ENCODE results near the gene KCNA5.

KCNA5 gene

GRCh38 chr12:5027046-5027821 is 16.4 kb upstream of the KCNA5 start:
- no peaks in the 10 kb centered on the region for H3K79me1 ChIP-seq (ENCODE audit: low read depth, low read length)
- no peak overlapping the region for H3K23ac ChIP-seq (ENCODE audit: low read depth, low read length, poor library complexity)
- no peak overlapping the region for H2BK120ac ChIP-seq (ENCODE audit: low read depth, low read length)
- no peak overlapping the region for H3K14ac ChIP-seq (ENCODE audit: low read length)
- no peak for DNase-seq (ENCODE audit: low spot score)
- no peak overlapping the region for H2AFZ ChIP-seq (ENCODE audit: low read length)
- no peak overlapping the region for H4K8ac ChIP-seq (ENCODE audit: low read depth, low read length)
- no peak overlapping the region for H2BK15ac ChIP-seq (ENCODE audit: low read length)
- H3K27ac ChIP-seq (replicated peaks; ENCODE audit: low read length), result no peak overlapping the region
- no peaks in the 10 kb centered on the region for H3K36me3 ChIP-seq (replicated peaks in 1 of 2; ENCODE audit: control insufficient read depth in 2 of 2, insufficient read depth in 2 of 2, low read length in 2 of 2)
- H3K4ac ChIP-seq (ENCODE audit: low read length), result no peak overlapping the region
- H3K4me2 ChIP-seq (ENCODE audit: insufficient read depth, low read length, poor library complexity, severe bottlenecking), result no peak overlapping the region
- H3K9me3 ChIP-seq (replicated peaks in 1 of 2; ENCODE audit: control insufficient read depth in 2 of 2, insufficient read depth in 1 of 2, low read depth in 1 of 2, low read length in 2 of 2), result no peaks in the 10 kb centered on the region
- no peak overlapping the region for H2BK5ac ChIP-seq (ENCODE audit: low read length)
- H3K4me1 ChIP-seq (ENCODE audit: control insufficient read depth in 2 of 2, insufficient read depth in 1 of 2, low read depth in 1 of 2, low read length in 2 of 2), result peaks cover 0 to 9% of the 10 kb centered on the region in 2 donors
- H2BK12ac ChIP-seq (ENCODE audit: low read length), result no peak overlapping the region
- no peak overlapping the region for H3K9ac ChIP-seq (ENCODE audit: low read depth, low read length, poor library complexity)
- no peaks in the 10 kb centered on the region for H3K27me3 ChIP-seq (ENCODE audit: control insufficient read depth in 3 of 3, insufficient read depth in 3 of 3, low read depth in 1 of 3, low read length in 3 of 3)
- no peak overlapping the region for H3K4me3 ChIP-seq (ENCODE audit: low read length in 2 of 2)
- WGBS, 2 donors (ENCODE audit: extremely low coverage in 2 of 2, insufficient read length in 2 of 2, insufficient replicate concordance in 1 of 2), result no CpG with 5 or more reads among the region's 4 CpGs
- no peak overlapping the region for H2AK5ac ChIP-seq (ENCODE audit: low read depth, low read length)
- no peak overlapping the region for H3K18ac ChIP-seq (ENCODE audit: low read length)
- no peak overlapping the region for H4K91ac ChIP-seq (ENCODE audit: low read depth, low read length, poor library complexity)

GRCh38 chr12:5030066-5030465 is 13.6 kb upstream of the KCNA5 start:
- Histone ChIP-seq H3K4me3 (ENCODE audit: low read length in 2 of 2) (no peak overlapping the region), H2BK120ac (ENCODE audit: low read depth, low read length) (no peak overlapping the region), H2AFZ (ENCODE audit: low read length) (no peak overlapping the region), H2BK12ac (ENCODE audit: low read length) (no peak overlapping the region), H4K91ac (ENCODE audit: low read depth, low read length, poor library complexity) (no peak overlapping the region), H3K4me2 (ENCODE audit: insufficient read depth, low read length, poor library complexity, severe bottlenecking) (no peak overlapping the region), H3K4ac (ENCODE audit: low read length) (no peak overlapping the region), H2BK15ac (ENCODE audit: low read length) (no peak overlapping the region), H3K9ac (ENCODE audit: low read depth, low read length, poor library complexity) (no peak overlapping the region), H3K36me3 (replicated peaks in 1 of 2; ENCODE audit: control insufficient read depth in 2 of 2, insufficient read depth in 2 of 2, low read length in 2 of 2) (no peaks in the 10 kb centered on the region), H3K14ac (ENCODE audit: low read length) (no peak overlapping the region), H3K9me3 (replicated peaks in 1 of 2; ENCODE audit: control insufficient read depth in 2 of 2, insufficient read depth in 1 of 2, low read depth in 1 of 2, low read length in 2 of 2) (no peaks in the 10 kb centered on the region), H3K27me3 (ENCODE audit: control insufficient read depth in 3 of 3, insufficient read depth in 3 of 3, low read depth in 1 of 3, low read length in 3 of 3) (no peaks in the 10 kb centered on the region), H3K18ac (ENCODE audit: low read length) (no peak overlapping the region), H3K4me1 (ENCODE audit: control insufficient read depth in 2 of 2, insufficient read depth in 1 of 2, low read depth in 1 of 2, low read length in 2 of 2) (peaks cover 0 to 9% of the 10 kb centered on the region in 2 donors), H2BK5ac (ENCODE audit: low read length) (no peak overlapping the region), H3K79me1 (ENCODE audit: low read depth, low read length) (no peaks in the 10 kb centered on the region), H3K23ac (ENCODE audit: low read depth, low read length, poor library complexity) (no peak overlapping the region), H2AK5ac (ENCODE audit: low read depth, low read length) (no peak overlapping the region), H3K27ac (replicated peaks; ENCODE audit: low read length) (no peak overlapping the region), H4K8ac (ENCODE audit: low read depth, low read length) (no peak overlapping the region)
- no peak for DNase-seq (ENCODE audit: low spot score)

- Histone ChIP-seq H2BK120ac (ENCODE audit: low read depth, low read length) (no peak overlapping the region), H3K14ac (ENCODE audit: low read length) (no peak overlapping the region), H4K91ac (ENCODE audit: low read depth, low read length, poor library complexity) (no peak overlapping the region), H3K4me3 (ENCODE audit: low read length in 2 of 2) (no peak overlapping the region), H2BK15ac (ENCODE audit: low read length) (no peak overlapping the region), H3K4me1 (ENCODE audit: control insufficient read depth in 2 of 2, insufficient read depth in 1 of 2, low read depth in 1 of 2, low read length in 2 of 2) (peaks cover 0 to 9% of the 10 kb centered on the region in 2 donors), H3K18ac (ENCODE audit: low read length) (no peak overlapping the region), H3K27ac (replicated peaks; ENCODE audit: low read length) (no peak overlapping the region), H3K79me1 (ENCODE audit: low read depth, low read length) (no peaks in the 10 kb centered on the region), H4K8ac (ENCODE audit: low read depth, low read length) (no peak overlapping the region), H2BK5ac (ENCODE audit: low read length) (no peak overlapping the region), H3K9ac (ENCODE audit: low read depth, low read length, poor library complexity) (no peak overlapping the region), H2AFZ (ENCODE audit: low read length) (no peak overlapping the region), H3K9me3 (replicated peaks in 1 of 2; ENCODE audit: control insufficient read depth in 2 of 2, insufficient read depth in 1 of 2, low read depth in 1 of 2, low read length in 2 of 2) (no peaks in the 10 kb centered on the region), H3K36me3 (replicated peaks in 1 of 2; ENCODE audit: control insufficient read depth in 2 of 2, insufficient read depth in 2 of 2, low read length in 2 of 2) (no peaks in the 10 kb centered on the region), H3K27me3 (ENCODE audit: control insufficient read depth in 3 of 3, insufficient read depth in 3 of 3, low read depth in 1 of 3, low read length in 3 of 3) (no peaks in the 10 kb centered on the region), H3K4ac (ENCODE audit: low read length) (no peak overlapping the region), H3K4me2 (ENCODE audit: insufficient read depth, low read length, poor library complexity, severe bottlenecking) (no peak overlapping the region), H2AK5ac (ENCODE audit: low read depth, low read length) (no peak overlapping the region), H2BK12ac (ENCODE audit: low read length) (no peak overlapping the region), H3K23ac (ENCODE audit: low read depth, low read length, poor library complexity) (no peak overlapping the region)
- no peak for DNase-seq (ENCODE audit: low spot score)
- no CpG with 5 or more reads among the region's 6 CpGs for WGBS, 2 donors (ENCODE audit: extremely low coverage in 2 of 2, insufficient read length in 2 of 2, insufficient replicate concordance in 1 of 2)
Observed at GRCh38 chr12:5031242-5031641, 12.4 kb upstream of the KCNA5 start.

GRCh38 chr12:5031958-5032357 is 11.7 kb upstream of the KCNA5 start:
- Histone ChIP-seq H3K36me3 (replicated peaks in 1 of 2; ENCODE audit: control insufficient read depth in 2 of 2, insufficient read depth in 2 of 2, low read length in 2 of 2) (no peaks in the 10 kb centered on the region), H4K8ac (ENCODE audit: low read depth, low read length) (no peak overlapping the region), H3K4ac (ENCODE audit: low read length) (no peak overlapping the region), H3K4me3 (ENCODE audit: low read length in 2 of 2) (peak overlapping the region in 1 of 2 donors; percentile 59), H3K4me2 (ENCODE audit: insufficient read depth, low read length, poor library complexity, severe bottlenecking) (no peak overlapping the region), H3K79me1 (ENCODE audit: low read depth, low read length) (no peaks in the 10 kb centered on the region), H2BK12ac (ENCODE audit: low read length) (no peak overlapping the region), H2BK15ac (ENCODE audit: low read length) (no peak overlapping the region), H3K18ac (ENCODE audit: low read length) (no peak overlapping the region), H2AFZ (ENCODE audit: low read length) (no peak overlapping the region), H3K14ac (ENCODE audit: low read length) (no peak overlapping the region), H3K23ac (ENCODE audit: low read depth, low read length, poor library complexity) (no peak overlapping the region), H2BK5ac (ENCODE audit: low read length) (no peak overlapping the region), H4K91ac (ENCODE audit: low read depth, low read length, poor library complexity) (no peak overlapping the region), H3K27me3 (ENCODE audit: control insufficient read depth in 3 of 3, insufficient read depth in 3 of 3, low read depth in 1 of 3, low read length in 3 of 3) (no peaks in the 10 kb centered on the region), H2AK5ac (ENCODE audit: low read depth, low read length) (no peak overlapping the region), H3K4me1 (ENCODE audit: control insufficient read depth in 2 of 2, insufficient read depth in 1 of 2, low read depth in 1 of 2, low read length in 2 of 2) (peaks cover 0 to 8% of the 10 kb centered on the region in 2 donors), H3K9ac (ENCODE audit: low read depth, low read length, poor library complexity) (no peak overlapping the region), H2BK120ac (ENCODE audit: low read depth, low read length) (no peak overlapping the region), H3K9me3 (replicated peaks in 1 of 2; ENCODE audit: control insufficient read depth in 2 of 2, insufficient read depth in 1 of 2, low read depth in 1 of 2, low read length in 2 of 2) (no peaks in the 10 kb centered on the region), H3K27ac (replicated peaks; ENCODE audit: low read length) (no peak overlapping the region)
- no peak for DNase-seq (ENCODE audit: low spot score)
- no CpG with 5 or more reads among the region's 3 CpGs for WGBS, 2 donors (ENCODE audit: extremely low coverage in 2 of 2, insufficient read length in 2 of 2, insufficient replicate concordance in 1 of 2)
